GM15510 (cell line): Measurements from ENCODE around the gene PRUNE2.

Experiments
- POLR2A ChIP-seq: IDR thresholded peaks from 3 replicates; pipeline ENCODE4 v1.6.1; 2011; ENCODE audit warnings: borderline replicate concordance; ENCODE audit not compliant: insufficient read length; ENCODE audit errors: extremely low read depth

PRUNE2 gene

GRCh38 chr9:76756941-76757673, 148.8 kb downstream of the PRUNE2 start:
- TF ChIP-seq POLR2A: no peak

DNA sequence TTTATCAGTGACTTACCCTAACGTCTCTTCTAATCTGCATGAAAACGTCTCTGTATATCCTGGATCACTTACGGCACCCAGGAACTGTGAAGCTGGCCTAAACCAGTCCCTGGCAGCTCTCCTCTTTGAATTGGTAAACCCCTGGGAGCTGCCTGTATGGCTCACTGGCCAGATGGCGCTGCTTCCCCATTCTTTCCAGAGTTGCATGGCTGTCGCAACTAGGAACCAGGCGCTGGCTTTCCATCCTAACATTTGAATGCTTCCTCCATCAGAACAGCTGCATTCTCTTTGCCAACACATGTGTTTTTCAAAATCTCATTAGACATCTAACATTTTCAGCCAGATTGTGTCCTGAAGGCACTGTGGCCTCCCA, 149.7 kb downstream of the PRUNE2 start:
- TF ChIP-seq POLR2A: no peak

DNA sequence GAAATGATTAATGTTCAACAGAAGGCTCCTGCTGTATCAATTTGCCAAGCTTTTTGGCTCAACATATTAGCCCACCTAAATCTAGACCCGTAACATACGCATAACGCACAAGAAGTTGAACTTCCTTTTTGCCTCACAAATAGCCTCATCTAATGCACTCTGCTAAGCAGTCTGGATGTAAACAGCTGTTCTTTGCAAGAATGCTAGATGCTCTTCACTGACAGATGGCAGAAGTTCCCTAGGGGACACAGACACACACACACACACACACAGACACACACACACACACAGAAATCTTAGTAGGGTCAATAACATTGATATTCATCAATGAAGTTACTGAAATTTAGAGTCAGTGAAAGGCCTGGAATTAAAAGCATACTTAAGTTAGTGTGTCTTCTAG, 154.9 kb downstream of the PRUNE2 start:
- TF ChIP-seq POLR2A: no peak

GRCh38 chr9:76744336-76744735, 161.6 kb downstream of the PRUNE2 start:
- TF ChIP-seq POLR2A: no peak

GRCh38 chr9:76743931-76744330, 162.0 kb downstream of the PRUNE2 start:
- no peak for TF ChIP-seq POLR2A

DNA sequence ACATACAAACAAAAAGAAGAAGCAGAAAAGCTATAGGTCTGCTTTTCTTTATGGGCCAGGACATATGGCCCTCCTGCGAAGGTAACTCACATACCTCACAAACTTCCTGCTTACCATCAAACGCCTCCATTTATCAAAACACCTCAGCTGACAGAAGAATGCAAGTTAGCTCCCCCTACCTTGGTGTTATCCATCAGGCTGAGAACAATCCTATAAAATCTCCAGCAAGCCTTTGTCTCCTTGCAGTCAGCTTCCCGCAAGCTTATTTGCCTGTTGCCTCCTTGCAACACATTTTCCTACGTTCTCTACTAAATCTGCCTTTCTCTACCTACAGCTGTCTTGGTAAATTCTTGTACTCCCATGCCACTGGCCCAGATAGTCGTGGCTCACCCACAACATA, 164.4 kb downstream of the PRUNE2 start:
- TF ChIP-seq POLR2A: no peak

GRCh38 chr9:76738402-76738801, 167.5 kb downstream of the PRUNE2 start:
- no peak for TF ChIP-seq POLR2A

- no peak for TF ChIP-seq POLR2A
Measured at GRCh38 chr9:76737154-76737902, 168.6 kb downstream of the PRUNE2 start.

- no peak for TF ChIP-seq POLR2A
Measured at GRCh38 chr9:76734716-76735115, 171.2 kb downstream of the PRUNE2 start.

GRCh38 chr9:76733096-76733495, 172.8 kb downstream of the PRUNE2 start:
- TF ChIP-seq POLR2A: no peak

- TF ChIP-seq POLR2A: no peak
Measured at GRCh38 chr9:76732341-76732958, 173.5 kb downstream of the PRUNE2 start.

- no peak for TF ChIP-seq POLR2A
Measured at GRCh38 chr9:76730801-76731200, 175.1 kb downstream of the PRUNE2 start.

DNA sequence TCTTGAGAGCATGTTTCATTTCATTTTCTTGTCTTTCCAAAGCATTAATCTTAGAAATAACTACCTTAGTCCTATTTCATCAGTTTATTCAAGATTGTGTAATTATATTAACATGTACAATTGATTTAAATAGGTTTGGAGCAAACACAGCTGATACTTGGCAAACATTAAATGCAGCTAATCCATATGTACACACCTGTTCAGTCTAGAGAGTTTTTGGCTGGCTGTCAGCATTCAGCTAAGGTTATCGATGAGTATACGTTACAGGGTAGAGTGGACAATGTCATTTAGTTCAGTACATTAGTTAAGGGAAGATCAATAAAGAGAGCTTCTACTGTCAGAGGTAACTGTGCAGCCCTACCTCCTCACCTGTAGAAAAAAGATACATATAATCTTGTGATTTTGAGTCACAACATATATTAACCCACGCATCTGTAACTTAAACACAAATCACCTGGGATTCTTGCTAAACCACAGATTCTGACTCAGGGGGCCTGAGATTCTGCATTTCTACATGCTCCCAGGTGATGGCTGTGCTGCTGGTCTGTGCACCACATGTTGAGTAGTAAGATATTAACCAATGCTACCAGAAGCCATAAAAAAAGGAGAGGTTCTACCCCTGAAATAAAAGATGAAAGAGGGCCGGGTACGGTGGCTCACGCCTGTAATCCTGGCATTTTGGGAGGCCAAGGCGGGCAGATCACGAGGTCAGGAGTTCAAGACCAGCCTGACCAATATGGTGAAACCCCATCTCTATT, 175.8 kb downstream of the PRUNE2 start:
- TF ChIP-seq POLR2A: no peak

- TF ChIP-seq POLR2A: no peak
Measured at GRCh38 chr9:76729116-76729515, 176.8 kb downstream of the PRUNE2 start.

DNA sequence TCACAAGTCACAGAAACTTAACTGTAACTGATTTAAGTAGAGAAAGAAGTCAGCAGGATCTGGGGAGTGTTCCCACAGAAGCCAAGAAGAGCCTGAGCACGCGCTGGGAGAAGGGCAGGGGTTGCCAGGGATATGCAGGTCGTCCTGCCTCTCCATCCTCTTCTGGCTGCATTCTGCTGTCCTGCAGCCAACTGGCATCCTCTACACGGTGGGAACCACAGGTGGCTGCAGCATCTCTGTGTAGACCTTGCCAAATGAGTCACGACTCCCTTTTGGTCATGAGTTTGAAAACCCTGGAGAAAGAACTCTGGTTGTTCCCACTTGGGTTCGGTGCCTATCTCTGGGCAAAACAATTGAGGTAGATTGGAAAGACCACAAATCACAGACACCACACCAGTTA, 180.0 kb downstream of the PRUNE2 start:
- TF ChIP-seq POLR2A: no peak
